OCI-LY1 (cell line): ENCODE results near the gene OR2S2.
"Not testable (repeated sequence)": the region's sequence is repeated elsewhere in the genome, so short reads cannot be mapped to it uniquely, and the experiment has no call there.

Source experiments
- H2AFZ ChIP-seq: fragments of 200-600 bp; sonication (generic), shearing (Covaris generic); 2 replicates; pipeline ENCODE4 v1.6.0; 2014; ENCODE audit warnings: antibody characterized with exemption, mild to moderate bottlenecking, low read length
- H3F3A ChIP-seq: fragments of 200-600 bp; sonication (generic), shearing (Covaris generic); 2 replicates; pipeline ENCODE4 v1.6.0; 2014; ENCODE audit warnings: mild to moderate bottlenecking, antibody characterized with exemption, low read length, moderate library complexity; ENCODE audit not compliant: insufficient read depth
- H3K27ac ChIP-seq: fragments of 200-600 bp; sonication (generic); 2 replicates; pipeline ENCODE4 v1.5.1; 2014; ENCODE audit warnings: low read length, mixed run types, mild to moderate bottlenecking, low read depth; ENCODE audit not compliant: poor library complexity, severe bottlenecking
- H3K27me3 ChIP-seq: fragments of 200-600 bp; sonication (generic); 2 replicates; pipeline ENCODE4 v1.6.0; 2014; ENCODE audit warnings: antibody characterized with exemption, mild to moderate bottlenecking, low read length, moderate library complexity; ENCODE audit not compliant: insufficient read depth
- H3K36me3 ChIP-seq: fragments of 200-600 bp; sonication (generic); 2 replicates; pipeline ENCODE4 v1.6.1; 2014; ENCODE audit warnings: mild to moderate bottlenecking, antibody characterized with exemption, low read length, moderate library complexity, mixed read lengths; ENCODE audit not compliant: insufficient read depth
- H3K4me1 ChIP-seq: fragments of 200-600 bp; sonication (generic); 2 replicates; pipeline ENCODE4 v1.5.1; 2014; ENCODE audit warnings: mild to moderate bottlenecking, low read length, moderate library complexity; ENCODE audit not compliant: insufficient read depth, severe bottlenecking
- H3K4me2 ChIP-seq: fragments of 200-600 bp; sonication (generic), shearing (Covaris generic); 2 replicates; pipeline ENCODE4 v1.6.1; 2014; ENCODE audit warnings: low read length
- H3K4me3 ChIP-seq: fragments of 200-600 bp; sonication (generic); 2 replicates; pipeline ENCODE4 v1.5.1; 2014; ENCODE audit warnings: low read length, low read depth, mild to moderate bottlenecking, mixed read lengths; ENCODE audit not compliant: poor library complexity, severe bottlenecking
- H3K79me2 ChIP-seq: fragments of 200-600 bp; shearing (Covaris generic); 2 replicates; pipeline ENCODE4 v1.6.1; 2016; ENCODE audit warnings: mixed run types, low read length, mixed read lengths; ENCODE audit not compliant: insufficient read depth
- H3K9ac ChIP-seq: fragments of 200-600 bp; sonication (generic), shearing (Covaris generic); 2 replicates; pipeline ENCODE4 v1.6.1; 2014; ENCODE audit warnings: mild to moderate bottlenecking, low read length, mixed read lengths
- H3K9me2 ChIP-seq: fragments of 200-600 bp; sonication (generic), shearing (Covaris generic); 2 replicates; pipeline ENCODE4 v1.6.1; 2014; ENCODE audit warnings: low read depth, mild to moderate bottlenecking, low read length, mixed read lengths
- H3K9me3 ChIP-seq: fragments of 200-600 bp; shearing (Covaris generic); 2 replicates; pipeline ENCODE4 v1.6.1; 2014; ENCODE audit warnings: low read length, mixed read lengths
- H4K20me1 ChIP-seq: fragments of 200-600 bp; sonication (generic), shearing (Covaris generic); 2 replicates; pipeline ENCODE4 v1.6.0; 2016; ENCODE audit warnings: mild to moderate bottlenecking, low read length; ENCODE audit not compliant: insufficient read depth
- CTCF ChIP-seq: fragments of 200-600 bp; sonication (generic), shearing (Covaris generic); IDR thresholded peaks from 2 replicates; pipeline ENCODE4 v1.5.1; 2017; ENCODE audit warnings: mild to moderate bottlenecking, antibody characterized with exemption, low read length, moderate library complexity, mixed read lengths
- EZH2 ChIP-seq: fragments of 200-600 bp; sonication (generic), shearing (Covaris generic); IDR thresholded peaks from 2 replicates; pipeline ENCODE4 v1.8.0; 2017; ENCODE audit warnings: borderline replicate concordance, mixed run types, mild to moderate bottlenecking, antibody characterized with exemption, low read length, moderate library complexity, mixed read lengths

The OR2S2 gene

GRCh38 chr9:35935755-35936509 is 22.0 kb downstream of the OR2S2 start:
- Histone ChIP-seq H3K27me3 (no peaks in the 10 kb centered on the region), H3K27ac (no peak overlapping the region), H3K79me2 (no peaks in the 10 kb centered on the region), H3K4me1 (no peaks in the 10 kb centered on the region), H3K36me3 (no peaks in the 10 kb centered on the region), H3F3A (no peaks in the 10 kb centered on the region), H4K20me1 (no peaks in the 10 kb centered on the region), H3K9me3 (no peaks in the 10 kb centered on the region), H3K9me2 (no peaks in the 10 kb centered on the region), H2AFZ (no peak overlapping the region), H3K4me2 (no peak overlapping the region), H3K9ac (no peak overlapping the region), H3K4me3 (no peak overlapping the region)
- TF ChIP-seq EZH2 (no peak), CTCF (no peak)

GRCh38 chr9:35935261-35935660 is 22.7 kb downstream of the OR2S2 start:
- Histone ChIP-seq H3K9ac (no peak overlapping the region), H3K27ac (no peak overlapping the region), H3F3A (no peaks in the 10 kb centered on the region), H3K79me2 (no peaks in the 10 kb centered on the region), H4K20me1 (no peaks in the 10 kb centered on the region), H2AFZ (no peak overlapping the region), H3K4me2 (no peak overlapping the region), H3K9me3 (no peaks in the 10 kb centered on the region), H3K9me2 (no peaks in the 10 kb centered on the region), H3K4me1 (no peaks in the 10 kb centered on the region), H3K36me3 (no peaks in the 10 kb centered on the region), H3K27me3 (no peaks in the 10 kb centered on the region), H3K4me3 (no peak overlapping the region)
- TF ChIP-seq CTCF: no peak
- TF ChIP-seq EZH2: no peak

GRCh38 chr9:35934069-35934468 is 23.9 kb downstream of the OR2S2 start:
- H3K4me3 ChIP-seq, H3K9me2 ChIP-seq, H3K4me2 ChIP-seq, H3F3A ChIP-seq, H4K20me1 ChIP-seq, H3K36me3 ChIP-seq, H3K79me2 ChIP-seq, H3K27ac ChIP-seq, H3K9ac ChIP-seq, H3K4me1 ChIP-seq, H2AFZ ChIP-seq, H3K27me3 ChIP-seq, H3K9me3 ChIP-seq: not testable (repeated sequence)

- Histone ChIP-seq H3K27ac (no peak overlapping the region), H3K27me3 (no peaks in the 10 kb centered on the region), H3K4me2 (no peak overlapping the region), H3F3A (no peaks in the 10 kb centered on the region), H4K20me1 (no peaks in the 10 kb centered on the region), H3K9me2 (no peaks in the 10 kb centered on the region), H2AFZ (no peak overlapping the region), H3K4me3 (no peak overlapping the region), H3K4me1 (no peaks in the 10 kb centered on the region), H3K9ac (no peak overlapping the region), H3K79me2 (no peaks in the 10 kb centered on the region), H3K9me3 (no peaks in the 10 kb centered on the region), H3K36me3 (no peaks in the 10 kb centered on the region)
- TF ChIP-seq EZH2 (no peak), CTCF (no peak)
Observed at GRCh38 chr9:35933550-35934067, 24.3 kb downstream of the OR2S2 start.
